CD4-positive, alpha-beta T cell (primary cell): ENCODE data around the gene SYCP2L. TPM values are rescaled to one million over a fixed set of nuclear protein-coding genes. Genes with fewer than 3 reads are reported as not detected.

ENCODE experiments used
- ATAC-seq: fragments of 200-7000 bp; cut with Tn5 transposase; one replicate; pipeline ENCODE4 v1.10.0; 2022; ENCODE audit warnings: mild to moderate bottlenecking; ENCODE audit not compliant: poor library complexity
- CTCF ChIA-PET: fragments of 350-600 bp; sonication (Branson Sonifier 250); formaldehyde crosslinking; loops from one replicate; lab custom pipeline; 2021; ENCODE audit warnings: antibody characterized with exemption, inconsistent platforms; lab: Charles Lee
- POLR2A ChIA-PET: fragments of 350-600 bp; sonication (Branson Sonifier 250); formaldehyde crosslinking; loops from one replicate; lab custom pipeline; 2021; ENCODE audit warnings: antibody characterized with exemption, inconsistent platforms; lab: Charles Lee
- DNase-seq, 14 experiments: peaks; one replicate each; pipeline ENCODE4 v3.0.0-alpha.2; 2013 to 2020; ENCODE audit warnings: mixed read lengths in 2 of 14
- H3K27ac ChIP-seq, 2 donors: one replicate each; pipeline versions ENCODE4 v1.5.1 to v1.7.0; 2013; ENCODE audit warnings: low read length in 2 of 2, low read depth in 1 of 2, mild to moderate bottlenecking in 1 of 2
- H3K27me3 ChIP-seq, 2 experiments: 1 replicate in 1 of 2; 2 replicates in 1 of 2; pipeline versions ENCODE4 v1.6.1 to v1.7.0; 2013; ENCODE audit warnings: low read length in 2 of 2, control low read depth in 1 of 2, mild to moderate bottlenecking in 1 of 2, moderate library complexity in 1 of 2; ENCODE audit not compliant: insufficient read depth in 2 of 2, control insufficient read depth in 1 of 2
- H3K36me3 ChIP-seq: one replicate; pipeline ENCODE4 v1.6.1; 2013; ENCODE audit warnings: low read length, control low read depth; ENCODE audit not compliant: insufficient read depth
- H3K4me1 ChIP-seq: one replicate; pipeline ENCODE4 v1.6.1; 2013; ENCODE audit warnings: low read length, control low read depth; ENCODE audit not compliant: insufficient read depth
- H3K4me3 ChIP-seq: one replicate; pipeline ENCODE4 v1.5.1; 2013; ENCODE audit warnings: mild to moderate bottlenecking, low read length, moderate library complexity
- H3K9me3 ChIP-seq, 2 experiments: 1 replicate in 1 of 2; 2 replicates in 1 of 2; pipeline versions ENCODE4 v1.6.1 to v1.7.0; 2013; ENCODE audit warnings: low read length in 2 of 2, mild to moderate bottlenecking in 2 of 2, control low read depth in 1 of 2, moderate library complexity in 1 of 2; ENCODE audit not compliant: control insufficient read depth in 1 of 2, insufficient read depth in 1 of 2
- H3K27ac Mint-ChIP-seq: one replicate; pipeline ENCODE4 v1.8.0; 2020; ENCODE audit warnings: mixed read lengths
- H3K27me3 Mint-ChIP-seq: one replicate; pipeline ENCODE4 v1.8.0; 2021; ENCODE audit warnings: mixed read lengths
- H3K36me3 Mint-ChIP-seq: one replicate; pipeline ENCODE4 v1.8.0; 2021; ENCODE audit warnings: low read depth, mixed read lengths
- H3K4me1 Mint-ChIP-seq: one replicate; pipeline ENCODE4 v1.8.0; 2021; ENCODE audit warnings: low read depth, mixed read lengths
- H3K4me3 Mint-ChIP-seq: one replicate; pipeline ENCODE4 v1.8.0; 2020; ENCODE audit warnings: mild to moderate bottlenecking, mixed read lengths
- H3K9me3 Mint-ChIP-seq: one replicate; pipeline ENCODE4 v1.8.0; 2020; ENCODE audit warnings: mixed read lengths
- CTCF ChIP-seq: fragments of 200-600 bp; IDR thresholded peaks from one replicate; pipeline ENCODE4 v1.8.0; 2022; ENCODE audit warnings: antibody characterized with exemption, mild to moderate bottlenecking
- intact Hi-C, 2 experiments: fragments of 100-400 bp; cut with DNase I in 1 of 2; cut with micrococcal nuclease in 1 of 2; formaldehyde crosslinking; loops; one replicate each; pipeline versions ENCODE4 v1.15.1 to v1.9.0; 2023 to 2025; cut with DNase I, micrococcal nuclease
- total RNA-seq, 174 experiments: library from RNA in 2 of 174; stranded (reverse) in 2 of 174; gene quantifications; one replicate each; pipeline ENCODE4 v1.2.3 and lab custom pipeline; 2021 to 2026

Gene SYCP2L
- total RNA-seq, 2 experiments from 2014 or later, result 0.36 TPM; not detected in 1

DNA sequence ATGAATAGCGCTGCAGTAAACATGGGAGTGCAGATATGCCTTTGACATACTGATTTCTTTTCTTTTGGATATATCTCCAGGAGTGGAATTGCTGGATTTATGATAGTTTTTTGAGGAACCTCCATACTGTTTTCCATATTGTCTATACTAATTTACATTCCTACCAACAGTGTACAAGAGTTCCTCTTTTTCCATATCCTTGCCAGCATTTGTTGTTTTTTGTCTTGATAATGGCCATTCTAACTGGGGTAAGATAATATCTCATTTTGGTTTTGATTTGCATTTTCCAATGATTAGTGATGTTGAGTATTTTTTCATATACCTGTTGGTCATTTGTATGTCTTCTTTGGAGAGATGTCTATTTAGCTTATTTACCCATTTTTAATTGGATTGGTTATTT is 3.3 kb downstream of the SYCP2L start:
- Mint-ChIP-seq H3K4me1 (peaks cover 4% of the 10 kb centered on the region), H3K27ac (no peak overlapping the region), H3K36me3 (no peaks in the 10 kb centered on the region), H3K9me3 (no peaks in the 10 kb centered on the region), H3K27me3 (peaks cover 80% of the 10 kb centered on the region), H3K4me3 (no peak overlapping the region)
- H3K36me3 ChIP-seq, result no peaks in the 10 kb centered on the region
- ATAC-seq (no peak), DNase-seq (no peak)
- ChIA-PET POLR2A (no interaction called here), CTCF (no interaction called here)
- H3K9me3 ChIP-seq, result peaks cover 0 to 18% of the 10 kb centered on the region in 2 experiments
- TF ChIP-seq CTCF, result no peak
- H3K4me1 ChIP-seq, result peaks cover 12% of the 10 kb centered on the region
- H3K27me3 ChIP-seq, result peaks cover 24 to 41% of the 10 kb centered on the region in 2 experiments
- H3K4me3 ChIP-seq, result no peak overlapping the region
- intact Hi-C loops, result no loop called here
- H3K27ac ChIP-seq, result no peak overlapping the region

DNA sequence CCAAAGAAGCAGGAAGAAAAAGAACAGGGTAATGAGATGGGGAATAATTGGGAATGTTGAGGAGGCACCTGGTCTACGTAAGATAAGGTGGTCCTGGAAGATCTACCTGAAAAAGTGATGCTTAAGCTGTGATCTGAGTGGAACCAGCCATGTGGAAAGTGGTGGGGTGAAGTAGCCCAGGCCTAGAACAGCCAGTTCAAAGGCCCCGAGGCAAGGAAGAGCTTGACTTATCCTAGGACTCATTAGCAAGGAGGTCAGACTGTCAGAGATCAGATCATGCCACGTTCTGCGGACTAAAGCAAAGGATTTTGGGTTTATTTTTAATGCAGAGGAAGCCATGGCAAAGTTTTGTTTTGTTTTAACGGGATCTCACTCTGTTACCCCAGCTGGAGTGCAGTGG is 5.1 kb downstream of the SYCP2L start:
- no peak overlapping the region for H3K27ac Mint-ChIP-seq
- H3K9me3 ChIP-seq, result peaks cover 0 to 10% of the 10 kb centered on the region in 2 experiments
- ChIA-PET CTCF (no interaction called here), POLR2A (no interaction called here)
- H3K4me1 Mint-ChIP-seq, result peaks cover 4% of the 10 kb centered on the region
- H3K4me3 Mint-ChIP-seq, result no peak overlapping the region
- DNase-seq (no peak), ATAC-seq (no peak)
- intact Hi-C loops, result no loop called here
- no peaks in the 10 kb centered on the region for H3K36me3 Mint-ChIP-seq
- no peak overlapping the region for H3K27ac ChIP-seq
- H3K9me3 Mint-ChIP-seq, result no peaks in the 10 kb centered on the region
- peaks cover 8% of the 10 kb centered on the region for H3K4me1 ChIP-seq
- H3K27me3 Mint-ChIP-seq, result peaks cover 71% of the 10 kb centered on the region
- no peaks in the 10 kb centered on the region for H3K36me3 ChIP-seq
- TF ChIP-seq CTCF, result no peak
- H3K4me3 ChIP-seq, result no peak overlapping the region
- peaks cover 18 to 30% of the 10 kb centered on the region in 2 experiments for H3K27me3 ChIP-seq

DNA sequence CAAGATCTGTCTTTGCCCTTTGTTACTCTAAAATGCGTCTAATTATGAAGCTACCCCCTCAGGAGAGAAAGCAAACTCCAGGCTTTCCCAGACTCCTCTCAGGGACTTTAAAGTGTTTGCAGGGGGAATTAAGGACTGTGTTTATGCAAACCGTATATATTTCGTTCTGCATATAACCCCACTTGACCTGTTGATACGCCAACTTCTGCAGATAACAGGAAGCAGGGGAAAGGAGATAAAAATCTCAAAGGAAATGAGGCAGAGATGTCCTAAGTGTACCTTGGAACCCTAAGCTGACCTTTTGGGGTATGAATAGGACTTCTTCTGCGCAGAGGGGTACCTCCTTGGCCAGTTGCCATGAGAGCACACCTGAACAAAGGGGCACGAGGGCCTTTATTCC is 8.1 kb downstream of the SYCP2L start:
- H3K4me1 Mint-ChIP-seq, result no peaks in the 10 kb centered on the region
- no peaks in the 10 kb centered on the region for H3K4me1 ChIP-seq
- ATAC-seq (no peak), DNase-seq (no peak)
- peaks cover 43% of the 10 kb centered on the region for H3K27me3 Mint-ChIP-seq
- no peak overlapping the region for H3K27ac Mint-ChIP-seq
- CTCF ChIA-PET, result no interaction called here
- peaks cover 2 to 4% of the 10 kb centered on the region in 2 experiments for H3K27me3 ChIP-seq
- POLR2A ChIA-PET, result no interaction called here
- TF ChIP-seq CTCF, result no peak
- no peaks in the 10 kb centered on the region for H3K36me3 ChIP-seq
- no peak overlapping the region for H3K27ac ChIP-seq
- no peak overlapping the region for H3K4me3 ChIP-seq
- H3K36me3 Mint-ChIP-seq, result no peaks in the 10 kb centered on the region
- H3K9me3 Mint-ChIP-seq, result no peaks in the 10 kb centered on the region
- no peak overlapping the region for H3K4me3 Mint-ChIP-seq
- no peaks in the 10 kb centered on the region for H3K9me3 ChIP-seq
- intact Hi-C loops, result no loop called here
